NOMO-1 treated with dmso at 0.1 percent for 144 hours (cell line): ENCODE results near the gene XXYLT1.

Source experiments
- DNase-seq: peaks from one replicate; lab custom pipeline; 2025; ENCODE audit not compliant: unreplicated experiment; lab: John Stamatoyannopoulos, UW

The XXYLT1 gene

DNA sequence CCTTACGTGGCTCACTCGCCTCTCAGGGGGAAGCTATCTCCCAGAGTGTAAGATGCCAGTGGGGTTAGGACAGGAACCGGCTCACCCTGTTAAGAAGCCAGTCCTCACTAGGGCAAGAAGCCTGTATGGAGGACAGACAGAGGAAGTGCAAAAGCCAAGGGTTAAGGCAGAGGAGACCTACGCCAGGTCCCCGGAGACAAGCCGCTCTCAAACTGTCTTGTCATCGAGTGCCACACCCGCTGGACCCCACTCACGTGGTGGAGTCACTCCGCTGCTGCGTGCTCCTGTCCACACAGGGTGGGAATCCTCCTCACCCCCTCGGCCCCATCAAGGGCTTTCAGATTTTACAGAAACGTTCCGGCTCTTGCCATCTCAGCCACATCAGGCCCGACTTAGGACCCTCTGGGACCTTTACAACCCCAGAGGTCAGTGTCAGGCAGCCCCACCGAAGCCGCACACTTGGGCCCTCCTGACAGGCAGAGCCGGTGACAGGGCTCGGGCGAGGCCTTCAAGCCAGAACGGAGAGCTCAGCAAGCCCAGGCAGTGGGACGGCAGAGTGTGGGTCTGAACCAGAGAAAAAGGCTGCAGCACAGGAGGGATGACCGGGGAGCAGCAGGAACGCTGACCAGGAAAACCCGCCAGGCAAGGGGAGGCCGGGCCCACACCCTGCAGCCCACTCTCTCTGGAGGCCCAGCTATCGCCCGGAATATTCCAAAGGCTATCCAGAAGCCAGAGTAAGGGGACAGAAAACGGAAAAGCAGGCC is 61.7 kb downstream of the XXYLT1 start:
- no peak for DNase-seq

- no peak for DNase-seq
These were observed 62.3 kb downstream of the XXYLT1 start for GRCh38 chr3:195208631-195209030.

- DNase-seq = no peak
These were observed 62.8 kb downstream of the XXYLT1 start for GRCh38 chr3:195208183-195208582.

DNA sequence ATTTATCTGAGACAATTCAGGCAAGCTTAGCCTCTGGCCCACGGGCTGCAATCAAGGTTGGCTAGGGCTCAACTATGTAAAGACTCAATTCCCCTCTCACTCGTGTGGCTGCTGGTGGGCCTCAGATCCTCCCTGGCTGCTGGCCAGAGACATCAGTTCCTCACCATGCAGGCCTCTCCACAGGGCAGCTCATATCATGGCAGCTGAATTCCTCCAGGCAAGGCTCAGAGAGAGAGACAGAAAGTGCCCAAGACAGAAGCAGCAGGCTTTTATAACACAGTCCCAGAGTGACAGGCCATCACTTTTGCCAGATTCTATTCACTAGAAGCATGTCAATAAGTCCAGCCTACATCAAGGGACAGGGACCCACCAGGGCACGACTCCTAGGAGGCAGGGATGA is 63.2 kb downstream of the XXYLT1 start:
- DNase-seq = no peak

DNA sequence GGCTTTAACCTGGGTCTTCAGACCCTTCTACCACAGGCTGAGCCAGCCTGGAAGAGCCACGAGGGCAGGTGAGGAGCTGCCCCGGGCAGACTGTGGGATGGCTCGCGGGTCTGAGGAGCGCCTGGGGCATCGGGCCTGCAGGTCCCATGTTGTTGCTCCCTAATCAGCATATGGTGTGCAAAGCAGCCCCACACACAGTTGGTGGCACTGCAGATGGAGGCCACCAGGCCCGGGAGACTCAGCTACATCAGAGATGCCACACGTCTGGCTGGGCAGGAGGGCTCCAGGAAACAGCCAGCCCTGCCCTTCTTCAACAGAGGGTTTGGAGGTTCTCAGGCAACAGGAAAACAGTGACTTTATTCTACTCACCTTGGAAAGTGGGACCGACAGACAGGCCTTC is 63.9 kb downstream of the XXYLT1 start:
- DNase-seq = no peak

DNA sequence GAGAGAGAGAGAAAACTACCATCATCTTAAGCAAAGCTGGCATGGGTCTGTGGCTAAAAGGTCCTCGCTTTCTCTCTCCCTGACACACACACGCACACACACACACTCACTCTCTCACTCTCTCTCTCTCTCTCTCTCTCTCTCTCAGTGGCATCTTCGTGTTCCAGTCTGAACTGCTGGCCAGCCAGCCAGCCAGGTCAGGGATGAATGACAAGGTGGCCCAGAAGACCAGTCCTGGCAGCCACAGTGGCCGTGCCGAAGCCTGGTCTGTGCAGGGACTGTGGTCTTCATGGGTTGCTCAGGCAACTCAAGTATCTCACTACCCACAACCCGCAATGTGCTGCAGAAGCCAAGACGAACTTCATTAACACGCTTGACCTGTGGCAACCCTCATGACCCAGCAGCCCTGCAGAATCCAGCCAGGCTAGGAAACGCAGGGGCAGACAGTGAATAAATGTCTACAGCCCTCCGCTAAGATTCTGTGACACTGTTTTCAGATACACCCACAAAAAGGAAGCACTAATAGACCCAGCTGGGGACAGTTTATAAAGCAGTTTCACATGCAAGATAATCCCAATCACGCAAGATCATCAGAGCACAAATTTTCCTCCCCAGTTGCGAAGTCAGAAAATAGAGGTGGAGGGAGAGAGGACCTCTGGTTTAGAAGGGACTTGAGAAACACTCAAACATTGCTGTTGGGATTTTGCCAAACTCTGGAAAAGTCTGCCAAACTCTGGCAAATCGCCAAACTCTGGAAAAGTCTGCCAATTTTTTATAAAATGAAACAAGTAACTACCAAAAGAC is 66.4 kb downstream of the XXYLT1 start:
- peak; percentile 34 for DNase-seq

DNA sequence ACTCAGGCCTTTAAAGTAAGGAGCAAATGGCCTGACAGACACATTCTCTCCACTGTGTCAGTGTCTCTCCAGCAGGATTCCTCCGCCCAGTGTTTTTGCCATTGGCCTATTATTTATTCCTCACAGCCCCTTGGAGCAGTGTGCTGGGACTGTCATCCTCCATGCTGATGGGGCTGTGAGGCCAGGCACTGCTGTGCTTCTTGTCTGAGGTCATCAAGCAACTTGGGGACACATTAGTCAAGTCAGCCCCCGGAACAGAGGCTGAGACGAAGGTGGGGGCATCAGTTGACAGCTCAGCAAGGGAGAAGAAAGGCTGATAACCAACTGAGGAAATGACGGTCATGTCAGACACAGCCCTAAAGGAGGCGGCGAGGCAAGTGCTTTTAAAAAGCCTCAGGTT is 67.4 kb downstream of the XXYLT1 start:
- no peak for DNase-seq

GRCh38 chr3:195201295-195201694 is 69.7 kb downstream of the XXYLT1 start:
- DNase-seq = no peak

- no peak for DNase-seq
These were observed 70.7 kb downstream of the XXYLT1 start for GRCh38 chr3:195200010-195200822.

DNA sequence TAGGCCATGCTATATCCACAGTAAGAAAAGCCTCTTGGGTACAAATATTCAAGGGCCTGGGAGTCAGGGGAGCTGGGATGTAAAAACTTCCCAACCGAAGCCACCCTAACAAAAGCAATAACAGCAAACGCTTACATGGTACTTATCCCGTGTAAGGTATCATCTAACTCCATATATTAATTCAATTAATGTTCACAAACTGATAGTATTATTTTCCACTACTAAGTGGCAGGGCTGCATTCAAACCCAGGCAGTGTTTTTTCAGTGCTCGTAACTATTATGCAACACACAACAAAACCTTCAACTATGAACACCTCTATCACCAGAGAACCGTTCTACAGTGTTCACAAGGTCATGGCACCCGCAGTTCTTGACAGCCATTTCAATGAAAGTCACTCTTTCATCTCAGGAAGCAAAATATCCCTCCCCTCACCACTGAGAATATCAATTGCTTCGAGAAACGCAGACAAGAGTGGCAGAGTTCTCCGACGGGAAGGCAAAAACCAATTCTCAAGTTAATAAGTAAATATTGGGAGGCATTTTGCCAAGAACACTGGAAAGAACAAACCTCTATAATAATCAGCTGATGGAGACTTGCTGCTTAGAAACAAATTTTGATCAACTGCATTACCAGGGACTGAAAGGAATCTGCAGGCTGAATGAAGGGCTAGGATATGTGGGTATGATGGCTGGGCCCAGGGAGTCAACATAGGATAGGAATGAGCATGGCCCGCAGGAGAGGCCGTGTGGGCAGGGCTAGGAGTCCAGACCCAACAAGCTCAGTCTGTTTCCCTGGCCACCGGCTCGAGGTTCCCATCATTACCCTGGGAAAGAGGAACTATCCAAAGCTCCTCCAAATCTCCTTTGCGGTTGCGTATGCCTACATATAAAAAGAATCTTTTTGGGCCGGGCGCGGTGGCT is 72.3 kb downstream of the XXYLT1 start:
- DNase-seq = no peak

DNA sequence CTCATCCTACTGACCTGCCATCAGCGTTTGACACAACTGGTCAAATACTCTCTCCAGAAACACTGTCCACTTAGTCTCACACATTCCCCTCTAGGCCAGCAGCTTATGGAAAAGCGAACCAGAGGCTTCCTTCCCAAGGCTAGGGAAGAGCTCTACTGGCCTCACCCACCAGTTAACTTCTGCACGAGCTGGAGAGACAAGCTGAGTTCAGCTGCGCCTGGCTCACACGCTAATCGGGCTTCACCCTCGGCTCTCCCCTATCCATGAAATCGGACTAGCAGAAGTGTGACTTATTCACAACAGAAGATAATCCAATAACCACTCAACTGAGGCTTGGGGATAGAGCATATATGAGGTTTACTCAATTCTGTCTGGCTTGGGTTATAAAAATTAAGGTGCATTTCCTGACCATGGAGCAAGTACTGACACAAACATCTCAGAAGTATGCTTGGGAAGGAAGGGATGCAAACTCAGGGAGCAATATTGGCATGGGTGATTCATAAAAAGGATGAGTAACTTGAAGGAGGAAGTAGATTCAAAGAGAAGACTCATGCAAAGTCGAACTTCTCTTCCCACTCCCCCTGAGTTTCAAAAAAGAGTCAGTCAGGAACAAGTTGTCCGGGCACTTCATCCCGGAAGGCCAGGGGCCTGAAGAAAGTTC is 73.1 kb downstream of the XXYLT1 start:
- no peak for DNase-seq

DNA sequence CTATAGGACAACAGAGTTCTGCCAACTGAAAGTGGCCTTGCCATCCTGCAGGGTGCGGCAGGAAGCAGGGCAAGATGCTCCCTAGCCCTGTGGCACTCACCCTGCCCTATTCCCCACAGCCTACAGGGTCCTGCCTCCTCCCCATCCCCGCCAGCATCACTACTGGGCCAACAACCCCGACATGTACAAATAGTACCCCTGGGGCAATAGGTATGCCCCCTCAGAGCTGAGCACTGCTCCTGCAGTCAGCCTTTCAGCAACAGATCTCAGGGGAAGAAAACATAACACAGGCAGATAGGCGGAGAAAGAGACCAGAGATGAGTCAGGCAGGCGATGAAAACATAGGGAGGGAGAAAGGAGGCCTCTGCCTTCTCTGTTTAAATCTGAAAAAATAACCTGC is 74.7 kb downstream of the XXYLT1 start:
- no peak for DNase-seq

DNA sequence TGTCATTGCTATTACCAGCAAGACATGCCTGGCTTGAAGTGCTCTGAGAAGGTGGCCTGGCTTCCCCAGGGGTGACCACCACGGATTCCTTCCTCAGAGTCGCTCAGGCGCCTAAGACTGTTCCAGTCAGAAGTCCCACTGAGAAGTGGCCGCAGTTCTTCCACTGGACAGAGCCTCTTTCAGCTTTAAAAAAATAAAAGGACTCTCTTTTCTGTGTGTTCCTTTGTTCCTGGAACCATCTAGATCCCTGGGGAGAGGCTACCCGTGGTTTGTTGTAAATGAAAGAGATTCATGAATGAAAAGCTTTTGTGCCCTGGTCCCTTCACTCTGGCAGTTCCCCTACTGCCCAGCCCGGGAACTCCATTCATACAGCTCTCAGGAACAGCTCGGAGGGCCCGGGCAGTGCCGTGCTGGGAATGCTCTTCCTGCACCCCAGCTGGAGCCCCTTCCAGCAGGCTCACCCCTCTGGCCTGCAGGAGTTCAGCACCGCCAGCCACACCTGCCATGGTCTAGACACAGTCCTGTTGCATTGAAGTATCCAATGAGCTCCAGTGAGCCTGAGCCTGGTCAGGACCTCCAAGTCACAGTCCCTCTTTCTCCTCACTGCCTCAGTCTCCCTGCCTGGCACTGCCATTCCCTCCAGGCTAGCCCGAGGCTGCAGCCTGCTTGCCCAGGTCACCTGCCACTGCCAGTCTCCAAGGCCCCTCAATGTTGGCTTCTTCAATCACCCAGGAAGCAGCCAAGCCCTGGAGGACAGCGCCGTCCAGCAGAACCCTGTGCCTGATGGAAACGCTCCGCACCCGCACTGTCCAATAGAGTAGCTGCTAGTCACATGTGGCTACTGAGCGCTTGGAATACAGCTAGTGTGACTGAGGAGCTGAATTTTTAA is 75.4 kb downstream of the XXYLT1 start:
- DNase-seq = no peak

DNA sequence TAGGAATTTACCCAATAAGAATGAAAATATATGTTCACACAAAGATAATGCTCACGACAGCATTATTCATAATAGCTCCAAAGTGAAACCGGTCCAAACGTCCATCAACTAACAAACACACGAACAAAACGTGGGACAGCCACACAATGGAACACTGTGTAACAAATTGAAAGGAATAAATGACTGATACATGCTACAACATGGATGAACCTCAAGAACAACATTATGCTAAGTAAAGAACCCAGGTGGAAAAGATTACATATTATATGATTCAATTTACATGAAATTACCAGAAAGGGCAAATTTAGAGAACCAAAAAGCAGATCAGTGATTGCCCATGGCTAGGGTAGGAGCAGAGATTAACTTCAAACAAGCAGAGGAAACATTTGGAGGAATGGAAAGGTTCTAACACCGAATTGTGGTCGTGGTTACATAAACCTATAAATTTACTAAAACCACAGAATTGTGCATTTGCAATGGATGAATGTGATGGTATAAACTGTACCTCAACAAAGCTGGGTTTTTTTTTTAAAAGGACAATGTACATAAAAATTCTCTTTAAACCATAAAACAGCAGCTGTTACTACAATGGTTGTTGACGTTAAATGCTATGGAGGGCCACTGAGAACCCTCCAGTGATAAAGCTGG is 76.3 kb downstream of the XXYLT1 start:
- no peak for DNase-seq

GRCh38 chr3:195191580-195191979 is 79.4 kb downstream of the XXYLT1 start:
- no peak for DNase-seq

DNA sequence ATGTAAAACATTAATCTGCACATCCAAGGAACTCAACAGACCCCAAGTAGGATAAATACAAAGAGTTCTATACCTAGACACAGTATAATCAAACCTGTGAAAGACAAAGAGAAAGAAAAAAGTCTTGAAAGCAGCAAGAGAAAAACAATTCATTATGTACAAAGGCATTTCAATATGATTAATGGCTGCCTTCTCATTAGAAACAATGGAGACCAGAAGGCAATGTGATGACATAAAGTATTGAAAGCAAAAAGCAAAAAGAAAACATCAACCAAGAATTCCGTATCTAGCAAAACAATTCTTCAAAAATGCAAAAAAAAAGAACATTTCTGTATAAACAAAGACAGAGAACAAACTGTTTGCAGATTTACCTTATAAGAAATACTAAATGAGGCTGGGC is 81.1 kb downstream of the XXYLT1 start:
- no peak for DNase-seq

DNA sequence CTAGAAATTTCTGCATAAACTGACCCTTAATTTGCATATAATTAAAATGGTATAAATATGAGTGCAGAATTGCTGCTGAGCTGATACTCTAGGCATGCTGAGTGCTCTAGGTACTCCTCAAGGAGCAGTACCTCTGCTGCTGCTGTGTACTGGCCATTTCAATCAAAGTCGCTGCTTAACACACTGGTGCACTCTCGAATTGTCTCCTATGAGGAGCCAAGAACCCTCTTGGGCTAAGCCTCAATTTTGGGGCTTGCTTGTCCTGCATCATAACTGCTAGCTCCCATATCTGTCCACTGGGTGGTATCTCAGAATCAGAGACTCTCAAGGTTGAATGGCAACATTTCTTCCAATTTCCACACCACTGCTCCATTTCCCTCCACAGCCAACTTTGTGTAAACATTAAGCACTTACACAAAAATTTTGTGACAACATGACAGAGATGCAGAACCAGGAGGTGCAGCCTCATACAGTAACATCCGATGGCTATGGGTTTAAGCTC is 82.5 kb downstream of the XXYLT1 start:
- no peak for DNase-seq
